AG09319 (cell line): Measurements from ENCODE around the gene FCSK.

Experiments
- DNase-seq: peaks from one replicate; pipeline ENCODE4 v3.0.0-alpha.2; 2010; ENCODE audit warnings: low read depth; ENCODE audit errors: extremely low read depth
- CTCF ChIP-seq: IDR thresholded peaks from 2 replicates; pipeline ENCODE4 v1.5.1; 2011; ENCODE audit warnings: low read depth, mild to moderate bottlenecking, inconsistent platforms, low read length, moderate library complexity

Gene FCSK

DNA sequence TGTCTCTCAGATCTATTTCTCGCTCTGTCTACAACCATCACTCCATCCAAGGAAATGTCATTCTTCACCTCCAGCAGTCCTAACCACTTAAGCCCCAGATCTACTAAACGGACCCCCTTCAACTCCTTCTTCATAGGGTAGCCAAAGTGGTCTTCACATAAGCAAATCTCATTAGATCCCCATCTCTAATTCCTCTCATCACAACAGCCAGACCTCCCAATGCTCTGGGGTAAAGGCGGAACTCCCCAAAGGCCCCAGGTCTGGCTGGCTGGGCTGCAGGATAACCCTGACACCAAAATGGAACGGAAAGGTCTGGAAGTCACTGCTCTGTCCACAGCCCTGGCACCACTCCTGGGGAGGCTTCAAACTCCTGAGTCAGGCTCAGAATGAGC lies 26.6 kb upstream of the FCSK start:
- DNase-seq = no peak
- no peak for TF ChIP-seq CTCF

DNA sequence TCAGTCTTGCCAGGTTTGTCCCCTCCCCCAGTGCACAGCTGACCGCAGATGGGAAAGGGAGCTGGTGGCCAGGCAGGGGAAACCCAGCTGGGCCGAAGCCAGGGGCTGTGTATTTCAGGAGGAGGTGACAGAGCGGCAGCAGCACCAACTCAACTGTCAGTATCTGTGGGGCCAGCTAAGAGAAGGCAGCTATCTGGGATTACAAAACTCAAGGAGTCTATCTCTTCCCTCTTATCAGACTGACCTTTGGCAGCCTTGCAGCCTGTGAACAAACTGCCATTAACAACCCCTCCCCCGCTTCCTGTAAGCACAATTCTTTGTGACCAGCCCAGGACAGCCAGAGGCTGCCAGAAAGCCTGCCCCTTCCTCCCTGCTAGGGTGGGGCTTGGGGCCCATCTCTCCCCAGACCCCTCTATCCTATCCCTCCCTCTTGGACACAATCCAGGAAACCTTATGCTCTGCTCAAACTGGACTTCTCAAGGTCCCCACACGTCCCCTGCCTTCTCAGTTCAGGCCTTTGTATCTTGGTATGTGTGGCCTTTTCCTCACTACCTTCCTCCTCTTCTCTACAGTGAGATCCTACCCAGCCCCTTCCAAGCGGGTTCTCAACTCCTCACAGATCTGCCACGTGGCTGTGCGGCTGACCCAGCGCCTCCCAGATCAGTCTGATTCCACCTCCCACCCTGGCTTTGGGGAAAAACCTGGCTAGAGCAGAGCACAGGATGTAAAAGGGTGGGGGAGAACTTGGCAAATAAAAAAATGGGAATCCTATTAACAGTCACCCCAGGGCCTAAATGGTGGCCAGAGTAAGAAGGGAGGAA lies 26.0 kb upstream of the FCSK start:
- no peak for TF ChIP-seq CTCF
- peak; percentile 81 for DNase-seq

- no peak for DNase-seq
- TF ChIP-seq CTCF = no peak
Observed at GRCh38 chr16:70429888-70430666, 24.3 kb upstream of the FCSK start.

- TF ChIP-seq CTCF = no peak
- DNase-seq = no peak
Observed at GRCh38 chr16:70430667-70431536, 23.5 kb upstream of the FCSK start.

DNA sequence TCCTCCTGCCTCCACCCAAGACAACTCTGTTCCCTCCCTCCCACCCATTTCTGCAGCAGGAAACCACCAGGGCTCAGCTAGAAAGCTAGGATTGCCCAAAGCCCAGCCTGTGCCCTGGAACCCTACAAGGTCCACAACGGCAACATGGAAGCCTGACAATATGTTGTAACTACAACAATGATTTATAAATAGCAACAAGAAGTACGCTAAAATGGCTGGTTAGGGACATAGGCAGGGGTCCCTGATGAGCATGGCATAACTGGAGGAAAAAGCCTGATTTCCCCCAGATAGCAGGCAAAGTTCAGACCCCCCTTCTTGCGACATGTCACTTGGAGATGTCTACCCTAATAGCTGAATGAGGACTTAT lies 22.1 kb upstream of the FCSK start:
- no peak for TF ChIP-seq CTCF

GRCh38 chr16:70432723-70433457 lies 21.5 kb upstream of the FCSK start:
- no peak for TF ChIP-seq CTCF
- DNase-seq = no peak

More for the DNA sequence above, 22.1 kb upstream of the FCSK start:
- no peak for DNase-seq
